HG02623 (cell line): ENCODE measurements around the gene ENPP3.

Experiments
- ATAC-seq: cut with Tn5 transposase; IDR thresholded peaks from one replicate; pipeline ENCODE4 v1.9.1; 2021; ENCODE audit warnings: moderate library complexity; ENCODE audit not compliant: unreplicated experiment

ENPP3 gene

GRCh38 chr6:131763749-131764148 lies 126.6 kb downstream of the ENPP3 start:
- no peak for ATAC-seq

GRCh38 chr6:131764350-131764749 lies 127.2 kb downstream of the ENPP3 start:
- no peak for ATAC-seq

GRCh38 chr6:131765081-131765803 lies 128.1 kb downstream of the ENPP3 start:
- no peak for ATAC-seq

GRCh38 chr6:131765804-131766135 lies 128.7 kb downstream of the ENPP3 start:
- ATAC-seq: no peak

GRCh38 chr6:131766631-131767030 lies 129.5 kb downstream of the ENPP3 start:
- ATAC-seq: no peak

- no peak for ATAC-seq
Observed at GRCh38 chr6:131768964-131769363, 131.9 kb downstream of the ENPP3 start.

- ATAC-seq: no peak
Observed at GRCh38 chr6:131769385-131770141, 132.5 kb downstream of the ENPP3 start.

GRCh38 chr6:131770776-131771175 lies 133.7 kb downstream of the ENPP3 start:
- ATAC-seq: no peak

GRCh38 chr6:131773284-131773950 lies 136.3 kb downstream of the ENPP3 start:
- no peak for ATAC-seq

- ATAC-seq: no peak
Observed at GRCh38 chr6:131775886-131776285, 138.8 kb downstream of the ENPP3 start.

- no peak for ATAC-seq
Observed at GRCh38 chr6:131776985-131777384, 139.9 kb downstream of the ENPP3 start.

GRCh38 chr6:131778169-131778568 lies 141.1 kb downstream of the ENPP3 start:
- ATAC-seq: no peak

GRCh38 chr6:131779304-131779703 lies 142.2 kb downstream of the ENPP3 start:
- ATAC-seq: no peak

GRCh38 chr6:131780600-131780999 lies 143.5 kb downstream of the ENPP3 start:
- no peak for ATAC-seq

- no peak for ATAC-seq
Observed at GRCh38 chr6:131781687-131782086, 144.6 kb downstream of the ENPP3 start.

GRCh38 chr6:131782764-131783163 lies 145.7 kb downstream of the ENPP3 start:
- ATAC-seq: no peak

GRCh38 chr6:131784561-131784960 lies 147.5 kb downstream of the ENPP3 start:
- ATAC-seq: no peak

GRCh38 chr6:131787079-131787478 lies 150.0 kb downstream of the ENPP3 start:
- no peak for ATAC-seq

GRCh38 chr6:131787766-131788712 lies 150.9 kb downstream of the ENPP3 start:
- no peak for ATAC-seq

- ATAC-seq: no peak
Observed at GRCh38 chr6:131789219-131789618, 152.1 kb downstream of the ENPP3 start.

- no peak for ATAC-seq
Observed at GRCh38 chr6:131791476-131791875, 154.4 kb downstream of the ENPP3 start.
